ENCODE measurements around the gene HS6ST2. TPM values are rescaled to one million over a fixed set of nuclear protein-coding genes. Genes with fewer than 3 reads are reported as not detected.
A peak's percentile ranks its signal among the peaks of the same experiment; 100 is the strongest.

The HS6ST2 gene
- total RNA-seq, 1 experiment from 2014 or later: 24.6 TPM

DNA sequence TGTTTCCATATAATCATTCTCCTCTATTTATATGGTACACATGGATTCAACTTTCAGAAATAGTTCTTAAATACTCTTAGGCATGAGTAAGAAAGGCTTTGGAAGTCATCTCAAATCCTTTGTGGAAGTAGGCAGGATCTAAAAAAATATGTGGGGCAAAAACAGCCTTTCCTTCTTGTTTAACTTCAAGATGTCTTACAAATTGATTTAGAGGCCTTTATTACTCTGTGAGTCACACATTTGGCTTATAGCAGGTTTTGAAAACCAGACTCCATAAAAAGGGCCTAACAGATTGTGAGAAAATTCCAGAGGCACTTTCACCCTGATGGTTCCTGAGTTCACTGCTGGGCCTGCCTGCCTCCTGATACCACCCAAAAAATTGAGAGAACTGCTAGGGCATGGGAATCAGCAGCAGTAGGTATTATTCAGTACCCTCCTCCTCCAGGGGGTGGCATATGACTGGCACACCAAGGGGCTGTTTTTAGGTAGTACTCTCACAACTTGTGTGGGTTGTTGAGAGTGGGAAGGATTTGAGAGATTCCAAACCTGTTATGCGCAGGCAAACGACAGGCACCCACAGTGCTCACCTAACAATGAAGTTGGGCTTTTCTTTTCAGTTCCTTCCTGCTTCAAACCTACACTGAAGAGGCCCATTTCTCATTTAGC lies 306.9 kb downstream of the HS6ST2 start:
- DNase-seq (ENCODE audit: low read depth, low spot score) (no peak), ATAC-seq (peak; percentile 70)
- Histone ChIP-seq H3K4me2 (ENCODE audit: low read length) (no peak overlapping the region), H2AFZ (ENCODE audit: low read depth, low read length, poor library complexity, severe bottlenecking) (no peak overlapping the region), H3K9me3 (ENCODE audit: control insufficient read depth in 1 of 2, insufficient read depth in 1 of 2, low read depth in 1 of 2, low read length in 2 of 2) (no peaks in the 10 kb centered on the region), H3K27ac (ENCODE audit: low read depth, low read length) (no peak overlapping the region), H3K9me2 (ENCODE audit: insufficient read depth) (no peaks in the 10 kb centered on the region), H4K20me1 (ENCODE audit: insufficient read depth) (no peaks in the 10 kb centered on the region), H3K4me1 (ENCODE audit: control insufficient read depth in 1 of 2, insufficient read depth in 2 of 2, low read length in 2 of 2) (no peaks in the 10 kb centered on the region; a peak in 1 of 4 replicates), H3K27me3 (ENCODE audit: insufficient read depth, low read length) (no peaks in the 10 kb centered on the region), H3K9ac (ENCODE audit: low read length) (no peak overlapping the region), H3K4me3 (replicated peaks in 1 of 2; ENCODE audit: low read depth in 1 of 2, low read length in 2 of 2) (no peak overlapping the region), H3K36me3 (ENCODE audit: control insufficient read depth in 1 of 2, insufficient read depth in 2 of 2, low read length in 2 of 2) (no peaks in the 10 kb centered on the region), H3K79me2 (ENCODE audit: insufficient read depth, low read length) (no peaks in the 10 kb centered on the region)
- RAD21 ChIA-PET (ENCODE audit: low non-redundant PET in 1 of 2, low total read pairs in 2 of 2, uncharacterized antibody in 2 of 2, unreplicated experiment in 2 of 2): no interaction called here
- CTCF ChIA-PET: no interaction called here
- POLR2A ChIA-PET: no interaction called here
- TF ChIP-seq CTCF (IDR thresholded peaks at IDR 0.05 in 2 of 3, conservative IDR thresholded peaks at IDR 0.05 in 1 of 3; ENCODE audit: borderline replicate concordance in 1 of 3, insufficient read depth in 1 of 3, low read depth in 2 of 3, low read length in 2 of 3) (peak; percentile 8 to 35 (median 34); a peak in 4 of 6 replicates), TCF7L2 (IDR thresholded peaks at IDR 0.05; ENCODE audit: borderline replicate concordance, extremely low read depth, insufficient read depth, insufficient read length) (no peak), RAD21 (IDR thresholded peaks at IDR 0.05; ENCODE audit: low read depth) (peak; percentile 26; the same call in 1 of the 2 replicates), ZFX (IDR thresholded peaks at IDR 0.05) (no peak)
- TF ChIP-seq, protein P1, sequence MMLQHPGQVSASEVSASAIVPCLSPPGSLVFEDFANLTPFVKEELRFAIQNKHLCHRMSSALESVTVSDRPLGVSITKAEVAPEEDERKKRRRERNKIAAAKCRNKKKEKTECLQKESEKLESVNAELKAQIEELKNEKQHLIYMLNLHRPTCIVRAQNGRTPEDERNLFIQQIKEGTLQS (IDR thresholded peaks at IDR 0.05): no peak
- intact Hi-C loops (cut with micrococcal nuclease): no loop called here
- no TSS peak for BruUV-seq (replicated peaks)

GRCh38 chrX:132648895-132649294 lies 309.5 kb downstream of the HS6ST2 start:
- RAD21 ChIA-PET (ENCODE audit: low non-redundant PET in 1 of 2, low total read pairs in 2 of 2, uncharacterized antibody in 2 of 2, unreplicated experiment in 2 of 2): no interaction called here
- no peaks in the 10 kb centered on the region; a peak in 1 of 4 replicates for H3K4me1 ChIP-seq (ENCODE audit: control insufficient read depth in 1 of 2, insufficient read depth in 2 of 2, low read length in 2 of 2)
- no peaks in the 10 kb centered on the region for H3K9me3 ChIP-seq (ENCODE audit: control insufficient read depth in 1 of 2, insufficient read depth in 1 of 2, low read depth in 1 of 2, low read length in 2 of 2)
- H3K4me2 ChIP-seq (ENCODE audit: low read length): no peak overlapping the region
- no peak overlapping the region for H2AFZ ChIP-seq (ENCODE audit: low read depth, low read length, poor library complexity, severe bottlenecking)
- H3K9ac ChIP-seq (ENCODE audit: low read length): no peak overlapping the region
- CTCF ChIA-PET: no interaction called here
- no TSS peak for BruUV-seq (replicated peaks)
- POLR2A ChIA-PET: no interaction called here
- no peaks in the 10 kb centered on the region for H3K36me3 ChIP-seq (ENCODE audit: control insufficient read depth in 1 of 2, insufficient read depth in 2 of 2, low read length in 2 of 2)
- no peaks in the 10 kb centered on the region for H3K9me2 ChIP-seq (ENCODE audit: insufficient read depth)
- H3K79me2 ChIP-seq (ENCODE audit: insufficient read depth, low read length): no peaks in the 10 kb centered on the region
- H3K4me3 ChIP-seq (replicated peaks in 1 of 2; ENCODE audit: low read depth in 1 of 2, low read length in 2 of 2): no peak overlapping the region
- H4K20me1 ChIP-seq (ENCODE audit: insufficient read depth): no peaks in the 10 kb centered on the region
- DNase-seq (ENCODE audit: low read depth, low spot score) (no peak), ATAC-seq (no peak)
- H3K27ac ChIP-seq (ENCODE audit: low read depth, low read length): no peak overlapping the region
- H3K27me3 ChIP-seq (ENCODE audit: insufficient read depth, low read length): no peaks in the 10 kb centered on the region
- intact Hi-C loops (cut with micrococcal nuclease): no loop called here
- TF ChIP-seq CBX3 (IDR thresholded peaks at IDR 0.05; ENCODE audit: low read depth): no peak
- TF ChIP-seq POLR2AphosphoS5 (IDR thresholded peaks at IDR 0.05; ENCODE audit: low read depth, low read length): no peak
- TF ChIP-seq SIN3A (IDR thresholded peaks at IDR 0.05; ENCODE audit: low read depth): no peak
- no peak for TF ChIP-seq SRF (IDR thresholded peaks at IDR 0.05; ENCODE audit: low read depth)
- no peak for TF ChIP-seq CEBPB (IDR thresholded peaks at IDR 0.05; ENCODE audit: low read depth)
- TF ChIP-seq ZFX (IDR thresholded peaks at IDR 0.05): no peak
- TF ChIP-seq, protein P1 (IDR thresholded peaks at IDR 0.05): no peak
- TF ChIP-seq, protein P2, sequence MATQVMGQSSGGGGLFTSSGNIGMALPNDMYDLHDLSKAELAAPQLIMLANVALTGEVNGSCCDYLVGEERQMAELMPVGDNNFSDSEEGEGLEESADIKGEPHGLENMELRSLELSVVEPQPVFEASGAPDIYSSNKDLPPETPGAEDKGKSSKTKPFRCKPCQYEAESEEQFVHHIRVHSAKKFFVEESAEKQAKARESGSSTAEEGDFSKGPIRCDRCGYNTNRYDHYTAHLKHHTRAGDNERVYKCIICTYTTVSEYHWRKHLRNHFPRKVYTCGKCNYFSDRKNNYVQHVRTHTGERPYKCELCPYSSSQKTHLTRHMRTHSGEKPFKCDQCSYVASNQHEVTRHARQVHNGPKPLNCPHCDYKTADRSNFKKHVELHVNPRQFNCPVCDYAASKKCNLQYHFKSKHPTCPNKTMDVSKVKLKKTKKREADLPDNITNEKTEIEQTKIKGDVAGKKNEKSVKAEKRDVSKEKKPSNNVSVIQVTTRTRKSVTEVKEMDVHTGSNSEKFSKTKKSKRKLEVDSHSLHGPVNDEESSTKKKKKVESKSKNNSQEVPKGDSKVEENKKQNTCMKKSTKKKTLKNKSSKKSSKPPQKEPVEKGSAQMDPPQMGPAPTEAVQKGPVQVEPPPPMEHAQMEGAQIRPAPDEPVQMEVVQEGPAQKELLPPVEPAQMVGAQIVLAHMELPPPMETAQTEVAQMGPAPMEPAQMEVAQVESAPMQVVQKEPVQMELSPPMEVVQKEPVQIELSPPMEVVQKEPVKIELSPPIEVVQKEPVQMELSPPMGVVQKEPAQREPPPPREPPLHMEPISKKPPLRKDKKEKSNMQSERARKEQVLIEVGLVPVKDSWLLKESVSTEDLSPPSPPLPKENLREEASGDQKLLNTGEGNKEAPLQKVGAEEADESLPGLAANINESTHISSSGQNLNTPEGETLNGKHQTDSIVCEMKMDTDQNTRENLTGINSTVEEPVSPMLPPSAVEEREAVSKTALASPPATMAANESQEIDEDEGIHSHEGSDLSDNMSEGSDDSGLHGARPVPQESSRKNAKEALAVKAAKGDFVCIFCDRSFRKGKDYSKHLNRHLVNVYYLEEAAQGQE (IDR thresholded peaks at IDR 0.05; ENCODE audit: low read depth): no peak

Data from HCT116 (cell line).